Activated T-cell treated with anti-CD3 and anti-CD28 coated beads, Interleukin-2, amount 50 U/mL, for 24 hours (primary cell): ENCODE measurements around the gene GPHN.
A peak's percentile ranks its signal among the peaks of the same experiment; 100 is the strongest.

Source experiments
- DNase-seq: peaks from one replicate; pipeline ENCODE4 v3.0.0-alpha.2; 2020
- H3K27ac Mint-ChIP-seq: 2 replicates; pipeline ENCODE4 v1.8.0; 2020; ENCODE audit warnings: mild to moderate bottlenecking, mixed read lengths
- H3K27me3 Mint-ChIP-seq: 2 replicates; pipeline ENCODE4 v1.8.0; 2020; ENCODE audit warnings: mixed read lengths
- H3K36me3 Mint-ChIP-seq: 2 replicates; pipeline ENCODE4 v1.8.0; 2020; ENCODE audit warnings: low read depth, mixed read lengths
- H3K4me1 Mint-ChIP-seq: 2 replicates; pipeline ENCODE4 v1.8.0; 2020; ENCODE audit warnings: low read depth, mixed read lengths
- H3K4me3 Mint-ChIP-seq: 2 replicates; pipeline ENCODE4 v1.8.0; 2020; ENCODE audit warnings: mild to moderate bottlenecking, moderate library complexity, mixed read lengths
- H3K9me3 Mint-ChIP-seq: 2 replicates; pipeline ENCODE4 v1.8.0; 2020; ENCODE audit warnings: mixed read lengths

Gene GPHN

GRCh38 chr14:66641861-66642635 is 134.1 kb downstream of the GPHN start:
- no peaks in the 10 kb centered on the region for H3K27me3 Mint-ChIP-seq
- H3K4me1 Mint-ChIP-seq: peaks cover 29% of the 10 kb centered on the region
- H3K36me3 Mint-ChIP-seq: no peaks in the 10 kb centered on the region
- H3K4me3 Mint-ChIP-seq: no peak overlapping the region
- no peak for DNase-seq
- H3K27ac Mint-ChIP-seq: no peak overlapping the region
- H3K9me3 Mint-ChIP-seq: no peaks in the 10 kb centered on the region

DNA sequence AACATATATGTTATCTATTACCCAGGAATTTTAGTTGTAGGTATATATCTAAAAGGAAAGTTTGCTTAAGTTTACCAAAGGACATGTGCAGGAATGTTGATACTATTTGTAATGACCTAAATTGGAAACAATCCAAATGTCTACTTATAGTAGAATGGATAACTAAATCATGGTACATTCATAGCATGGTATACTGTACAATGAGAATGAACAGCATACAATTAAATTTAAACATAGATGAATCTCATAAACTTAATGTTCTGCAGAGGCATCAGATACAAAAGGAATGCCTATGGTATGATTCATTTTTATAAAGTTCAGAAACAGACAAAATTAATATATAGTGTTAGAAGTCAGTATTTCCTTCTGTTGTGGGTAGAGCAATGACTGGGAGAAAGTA is 135.4 kb downstream of the GPHN start:
- no peak overlapping the region for H3K27ac Mint-ChIP-seq
- H3K9me3 Mint-ChIP-seq: no peaks in the 10 kb centered on the region
- no peaks in the 10 kb centered on the region for H3K27me3 Mint-ChIP-seq
- H3K4me1 Mint-ChIP-seq: peaks cover 27% of the 10 kb centered on the region
- no peak for DNase-seq
- no peaks in the 10 kb centered on the region for H3K36me3 Mint-ChIP-seq
- no peak overlapping the region for H3K4me3 Mint-ChIP-seq

GRCh38 chr14:66645716-66646115 is 137.8 kb downstream of the GPHN start:
- no peak for DNase-seq
- no peak overlapping the region for H3K27ac Mint-ChIP-seq

DNA sequence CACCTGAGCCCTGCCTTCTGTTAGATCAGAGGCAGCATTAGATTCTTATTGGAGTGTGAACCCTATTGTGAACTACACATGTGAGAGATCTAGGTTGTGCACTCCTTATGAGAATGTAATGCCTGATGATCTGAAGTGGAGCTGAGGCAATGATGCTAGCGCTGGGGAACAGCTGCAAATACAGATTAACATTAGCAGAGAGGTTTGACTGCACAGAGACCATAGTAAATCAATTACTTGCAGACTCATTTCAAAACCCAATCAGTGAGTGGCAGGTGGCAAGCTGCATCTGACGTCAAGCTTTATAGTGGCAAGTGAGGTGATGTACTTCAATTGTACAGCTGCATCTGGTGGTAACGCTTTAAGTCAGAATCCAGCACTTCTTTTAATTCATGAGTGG is 141.6 kb downstream of the GPHN start:
- Mint-ChIP-seq H3K27ac (peak overlapping the region; percentile 64), H3K4me3 (no peak overlapping the region), H3K27me3 (no peaks in the 10 kb centered on the region), H3K36me3 (peaks cover 3% of the 10 kb centered on the region), H3K9me3 (peaks cover 3% of the 10 kb centered on the region), H3K4me1 (peaks cover 26% of the 10 kb centered on the region)
- DNase-seq: no peak

More at GRCh38 chr14:66645716-66646115, 137.8 kb downstream of the GPHN start:
- H3K4me1 Mint-ChIP-seq: peaks cover 40% of the 10 kb centered on the region
- H3K27me3 Mint-ChIP-seq: no peaks in the 10 kb centered on the region
- H3K9me3 Mint-ChIP-seq: no peaks in the 10 kb centered on the region
- H3K36me3 Mint-ChIP-seq: no peaks in the 10 kb centered on the region
- no peak overlapping the region for H3K4me3 Mint-ChIP-seq

- Mint-ChIP-seq H3K4me1 (peaks cover 26% of the 10 kb centered on the region), H3K4me3 (no peak overlapping the region), H3K27ac (peak overlapping the region; percentile 31), H3K36me3 (peaks cover 10% of the 10 kb centered on the region), H3K27me3 (no peaks in the 10 kb centered on the region), H3K9me3 (peaks cover 11% of the 10 kb centered on the region)
- DNase-seq: no peak
Observed at GRCh38 chr14:66650491-66650911, 142.6 kb downstream of the GPHN start.

DNA sequence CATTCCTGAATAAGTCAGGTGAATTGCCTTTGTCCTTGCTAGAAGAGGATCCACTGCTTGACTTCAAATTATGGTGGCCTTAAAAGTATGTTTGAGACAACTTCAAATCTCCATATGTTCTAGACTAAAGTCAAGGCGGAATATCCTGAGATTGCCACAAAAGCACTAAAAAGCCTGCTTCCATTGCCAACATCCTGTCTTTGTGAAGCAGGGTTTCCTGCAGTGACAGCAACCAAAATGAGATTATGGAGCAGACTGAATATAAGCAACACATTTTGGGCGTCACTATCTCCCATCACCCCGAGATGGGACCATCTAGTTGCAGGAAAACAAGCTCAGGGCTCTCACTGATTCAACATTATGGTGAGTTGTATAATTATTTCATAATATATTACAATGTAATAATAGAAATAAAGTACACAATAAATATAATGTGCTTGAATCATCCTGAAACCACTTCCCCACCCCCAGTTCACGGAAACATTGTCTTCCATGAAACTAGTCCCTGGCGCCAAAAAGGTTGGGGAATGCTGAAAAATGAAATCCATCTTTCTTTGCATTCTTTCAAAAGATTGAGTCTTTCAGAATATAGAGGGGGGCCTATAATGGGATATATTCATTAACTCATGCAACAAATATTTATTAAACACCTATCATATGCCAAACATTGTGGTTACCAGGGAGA is 143.7 kb downstream of the GPHN start:
- no peak overlapping the region for H3K27ac Mint-ChIP-seq
- no peak for DNase-seq
- peaks cover 20% of the 10 kb centered on the region for H3K9me3 Mint-ChIP-seq
- no peak overlapping the region for H3K4me3 Mint-ChIP-seq
- peaks cover 20% of the 10 kb centered on the region for H3K36me3 Mint-ChIP-seq
- H3K4me1 Mint-ChIP-seq: peaks cover 21% of the 10 kb centered on the region
- H3K27me3 Mint-ChIP-seq: no peaks in the 10 kb centered on the region

GRCh38 chr14:66652525-66653106 is 144.7 kb downstream of the GPHN start:
- peaks cover 24% of the 10 kb centered on the region for H3K9me3 Mint-ChIP-seq
- DNase-seq: no peak
- peaks cover 21% of the 10 kb centered on the region for H3K4me1 Mint-ChIP-seq
- no peaks in the 10 kb centered on the region for H3K27me3 Mint-ChIP-seq
- no peak overlapping the region for H3K27ac Mint-ChIP-seq
- peaks cover 23% of the 10 kb centered on the region for H3K36me3 Mint-ChIP-seq
- no peak overlapping the region for H3K4me3 Mint-ChIP-seq

GRCh38 chr14:66657780-66658179 is 149.8 kb downstream of the GPHN start:
- peaks cover 44% of the 10 kb centered on the region for H3K36me3 Mint-ChIP-seq

GRCh38 chr14:66662374-66662773 is 154.4 kb downstream of the GPHN start:
- no peak overlapping the region for H3K4me3 Mint-ChIP-seq
- no peak for DNase-seq
- no peaks in the 10 kb centered on the region for H3K27me3 Mint-ChIP-seq
- H3K9me3 Mint-ChIP-seq: peaks cover 30% of the 10 kb centered on the region
- H3K36me3 Mint-ChIP-seq: peaks cover 21% of the 10 kb centered on the region
- no peaks in the 10 kb centered on the region for H3K4me1 Mint-ChIP-seq
- H3K27ac Mint-ChIP-seq: no peak overlapping the region

More at GRCh38 chr14:66657780-66658179, 149.8 kb downstream of the GPHN start:
- Mint-ChIP-seq H3K4me3 (no peak overlapping the region), H3K27me3 (no peaks in the 10 kb centered on the region), H3K4me1 (no peaks in the 10 kb centered on the region), H3K9me3 (peaks cover 36% of the 10 kb centered on the region), H3K27ac (no peak overlapping the region)
- DNase-seq: no peak

DNA sequence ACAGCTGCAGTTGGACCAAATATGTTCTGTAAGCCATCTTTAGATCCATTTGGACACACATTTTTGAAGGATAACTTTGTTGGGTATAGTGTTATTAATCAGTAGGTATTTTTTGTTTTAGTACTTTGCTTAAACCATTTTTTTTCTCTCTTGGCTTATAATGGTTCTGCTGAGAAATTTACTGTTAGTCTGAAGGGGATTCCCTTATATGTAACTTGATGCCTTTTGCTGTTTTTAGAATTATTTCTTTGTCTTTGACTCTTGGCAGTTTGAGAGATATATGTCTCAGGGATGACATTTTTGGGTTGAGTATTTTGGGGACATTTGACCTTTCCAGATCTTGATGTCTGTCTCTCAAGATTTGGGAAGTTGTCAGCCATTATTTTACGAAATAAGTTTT is 169.8 kb downstream of the GPHN start:
- peaks cover 63% of the 10 kb centered on the region for H3K36me3 Mint-ChIP-seq
- no peak for DNase-seq
- H3K9me3 Mint-ChIP-seq: peaks cover 49% of the 10 kb centered on the region
- no peak overlapping the region for H3K27ac Mint-ChIP-seq
- H3K27me3 Mint-ChIP-seq: no peaks in the 10 kb centered on the region
- H3K4me3 Mint-ChIP-seq: no peak overlapping the region
- H3K4me1 Mint-ChIP-seq: no peaks in the 10 kb centered on the region

DNA sequence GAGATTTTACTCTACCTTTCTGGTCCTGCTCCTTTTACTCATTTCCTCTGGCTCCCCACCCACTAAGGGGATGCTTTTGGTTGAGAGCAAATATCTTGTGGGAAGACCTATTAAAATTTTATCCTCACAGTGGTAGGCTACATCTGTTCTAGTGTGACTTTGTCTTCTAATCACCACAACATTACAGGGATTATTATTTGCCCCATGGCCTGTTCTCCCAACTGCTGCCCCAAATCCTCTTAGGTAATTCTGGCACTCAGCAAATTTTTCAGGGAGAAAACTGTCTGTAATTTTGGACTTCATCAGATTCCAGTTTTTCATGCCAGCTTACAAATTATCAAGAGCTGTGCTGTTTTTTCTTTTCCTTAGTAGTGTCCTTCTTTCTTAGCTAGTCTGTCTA is 172.3 kb downstream of the GPHN start:
- Mint-ChIP-seq H3K4me1 (no peaks in the 10 kb centered on the region), H3K9me3 (peaks cover 40% of the 10 kb centered on the region), H3K27me3 (no peaks in the 10 kb centered on the region), H3K4me3 (no peak overlapping the region), H3K36me3 (peaks cover 67% of the 10 kb centered on the region), H3K27ac (no peak overlapping the region)
- no peak for DNase-seq

GRCh38 chr14:66696326-66696725 is 188.4 kb downstream of the GPHN start:
- Mint-ChIP-seq H3K36me3 (peaks cover 29% of the 10 kb centered on the region), H3K4me1 (peaks cover 1% of the 10 kb centered on the region), H3K27ac (no peak overlapping the region)

DNA sequence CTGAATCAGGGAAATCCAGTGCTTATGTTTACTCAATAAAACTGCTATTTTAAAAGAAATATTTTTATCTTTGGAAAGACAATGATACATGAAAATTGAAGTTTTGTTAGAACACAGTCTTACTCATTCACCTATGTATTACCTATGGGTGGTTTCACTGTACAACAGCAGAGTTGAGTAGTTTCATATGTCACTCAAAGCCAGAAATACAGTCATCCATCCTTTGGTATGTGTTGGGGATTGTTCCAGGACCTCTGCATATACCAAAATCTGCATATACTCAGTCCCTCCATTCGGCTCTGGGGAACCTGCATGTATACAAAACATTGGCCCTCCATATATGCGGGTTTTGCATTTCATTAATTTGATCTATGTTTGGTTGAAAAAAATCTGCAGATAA is 190.6 kb downstream of the GPHN start:
- Mint-ChIP-seq H3K9me3 (peaks cover 15% of the 10 kb centered on the region), H3K4me1 (peaks cover 1% of the 10 kb centered on the region)

More at GRCh38 chr14:66696326-66696725, 188.4 kb downstream of the GPHN start:
- no peak for DNase-seq
- no peaks in the 10 kb centered on the region for H3K27me3 Mint-ChIP-seq
- H3K4me3 Mint-ChIP-seq: no peak overlapping the region
- peaks cover 7% of the 10 kb centered on the region for H3K9me3 Mint-ChIP-seq

GRCh38 chr14:66701813-66702212 is 193.9 kb downstream of the GPHN start:
- Mint-ChIP-seq H3K27me3 (no peaks in the 10 kb centered on the region), H3K36me3 (peaks cover 12% of the 10 kb centered on the region), H3K27ac (no peak overlapping the region), H3K4me3 (no peak overlapping the region), H3K4me1 (peaks cover 1% of the 10 kb centered on the region), H3K9me3 (peaks cover 30% of the 10 kb centered on the region)
- DNase-seq: no peak

More for the DNA sequence above, 190.6 kb downstream of the GPHN start:
- DNase-seq: no peak
- Mint-ChIP-seq H3K27me3 (no peaks in the 10 kb centered on the region), H3K27ac (no peak overlapping the region), H3K36me3 (peaks cover 28% of the 10 kb centered on the region), H3K4me3 (no peak overlapping the region)

DNA sequence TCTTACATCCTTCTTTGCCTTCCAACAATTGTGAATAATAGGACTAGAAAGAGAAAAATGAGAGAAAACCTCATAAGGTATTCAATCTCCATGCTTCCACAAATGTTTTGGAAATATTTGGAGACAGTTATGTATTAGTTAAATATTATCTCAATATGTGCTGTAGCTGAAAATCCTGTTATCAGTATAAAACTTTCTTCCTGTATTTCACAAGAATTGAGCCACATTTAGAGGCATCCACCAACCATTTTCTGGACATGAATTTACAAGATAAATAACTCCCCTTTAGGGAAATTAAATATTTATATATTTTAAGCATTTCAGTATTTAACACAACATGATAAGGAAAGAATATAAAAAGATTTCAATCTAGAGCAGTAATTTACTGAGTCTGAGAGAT is 200.3 kb downstream of the GPHN start:
- H3K9me3 Mint-ChIP-seq: peaks cover 37% of the 10 kb centered on the region
- H3K27me3 Mint-ChIP-seq: no peaks in the 10 kb centered on the region
- no peak overlapping the region for H3K4me3 Mint-ChIP-seq
- no peak overlapping the region for H3K27ac Mint-ChIP-seq
- no peak for DNase-seq
- peaks cover 8% of the 10 kb centered on the region for H3K36me3 Mint-ChIP-seq
- no peaks in the 10 kb centered on the region for H3K4me1 Mint-ChIP-seq
